Placental epithelial cell (primary cell): ENCODE measurements around the gene MKX. TPM values are rescaled to one million over a fixed set of nuclear protein-coding genes. Genes with fewer than 3 reads are reported as not detected.

ENCODE experiments used
- small RNA-seq: library from RNA; depleted of rRNA; stranded (forward); fragments of <200 nt; gene quantifications from one replicate; pipeline ENCODE3, GENCODE V24; 2012
- total RNA-seq: library from RNA; depleted of rRNA; stranded (reverse); fragments of >200 nt; gene quantifications from 2 replicates; pipeline ENCODE4 v1.2.3, GENCODE V29; 2012

MKX gene
- under 0.01 and 0.33 TPM in 2 replicates for total RNA-seq

GRCh38 chr10:27745732-27746396 lies at the start of gene MKX:
TSS of gene MKX (minus strand) at chr10:27745819. CDS start at chr10:27743415, 2,404 bp downstream.

Small RNAs within 50 kb of the gene (small RNA-seq; reads per million reads assigned to genes)
- not detected for gene RN7SKP132

Other genes starting within 250 kb of the MKX start
- 44.4 and 52.2 TPM in 2 replicates for gene RAB18, start 241.5 kb downstream of the MKX start, total RNA-seq